ENCODE results near the gene KAZN. TPM values are rescaled to one million over a fixed set of nuclear protein-coding genes. Genes with fewer than 3 reads are reported as not detected.

KAZN gene
- polyA plus RNA-seq, 1 of the 3 experiments (the other 2 are of a cell fraction) = 6.8 TPM

DNA sequence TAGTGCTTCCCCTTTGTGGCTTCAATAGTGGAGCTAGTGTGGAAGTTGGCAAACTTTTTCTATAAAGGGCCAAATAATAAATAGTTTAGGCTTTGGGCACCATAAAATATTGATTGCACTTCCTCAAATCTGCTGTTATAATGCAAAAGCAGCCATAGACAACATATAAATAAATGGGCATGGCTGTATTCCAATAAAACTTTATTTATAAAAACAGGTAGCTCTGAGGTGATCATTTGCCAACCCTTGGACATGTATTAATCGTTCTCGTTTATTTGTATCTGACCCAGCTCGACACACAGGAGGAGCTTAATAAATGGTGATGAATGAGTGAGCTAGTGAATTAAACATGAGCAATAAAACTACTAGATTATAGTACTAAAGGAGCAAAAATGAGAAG lies 13.3 kb downstream of the KAZN start:
- Histone ChIP-seq H4K20me1 (ENCODE audit: insufficient read depth) (no peaks in the 10 kb centered on the region), H3K4me2 (no peak overlapping the region), H3F3A (replicated peaks; ENCODE audit: insufficient read depth) (no peaks in the 10 kb centered on the region), H3K79me2 (ENCODE audit: insufficient read depth) (no peaks in the 10 kb centered on the region), H3K9ac (no peak overlapping the region), H3K9me3 (no peaks in the 10 kb centered on the region), H3K27me3 (ENCODE audit: insufficient read depth) (no peaks in the 10 kb centered on the region), H3K27ac (ENCODE audit: low read depth in 2 of 2, low read length in 1 of 2) (no peak overlapping the region), H3K9me2 (no peaks in the 10 kb centered on the region), H3K36me3 (replicated peaks in 1 of 2; ENCODE audit: control insufficient read depth in 1 of 2, insufficient read depth in 2 of 2, low read length in 1 of 2) (no peaks in the 10 kb centered on the region), H3K4me3 (ENCODE audit: low read depth in 2 of 2, low read length in 1 of 2) (no peak overlapping the region), H3K4me1 (ENCODE audit: control insufficient read depth in 1 of 2, insufficient read depth in 2 of 2, low read depth in 1 of 2, low read length in 1 of 2) (peaks cover 0 to 21% of the 10 kb centered on the region in 2 experiments; a peak in 2 of 4 replicates), H2AFZ (ENCODE audit: low read depth) (no peak overlapping the region)
- TF ChIP-seq, protein P1, sequence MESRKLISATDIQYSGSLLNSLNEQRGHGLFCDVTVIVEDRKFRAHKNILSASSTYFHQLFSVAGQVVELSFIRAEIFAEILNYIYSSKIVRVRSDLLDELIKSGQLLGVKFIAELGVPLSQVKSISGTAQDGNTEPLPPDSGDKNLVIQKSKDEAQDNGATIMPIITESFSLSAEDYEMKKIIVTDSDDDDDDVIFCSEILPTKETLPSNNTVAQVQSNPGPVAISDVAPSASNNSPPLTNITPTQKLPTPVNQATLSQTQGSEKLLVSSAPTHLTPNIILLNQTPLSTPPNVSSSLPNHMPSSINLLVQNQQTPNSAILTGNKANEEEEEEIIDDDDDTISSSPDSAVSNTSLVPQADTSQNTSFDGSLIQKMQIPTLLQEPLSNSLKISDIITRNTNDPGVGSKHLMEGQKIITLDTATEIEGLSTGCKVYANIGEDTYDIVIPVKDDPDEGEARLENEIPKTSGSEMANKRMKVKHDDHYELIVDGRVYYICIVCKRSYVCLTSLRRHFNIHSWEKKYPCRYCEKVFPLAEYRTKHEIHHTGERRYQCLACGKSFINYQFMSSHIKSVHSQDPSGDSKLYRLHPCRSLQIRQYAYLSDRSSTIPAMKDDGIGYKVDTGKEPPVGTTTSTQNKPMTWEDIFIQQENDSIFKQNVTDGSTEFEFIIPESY (IDR thresholded peaks at IDR 0.05; ENCODE audit: borderline replicate concordance, low read depth) = no peak
- no peak for TF ChIP-seq NFIC (IDR thresholded peaks at IDR 0.05; ENCODE audit: borderline replicate concordance)
- TF ChIP-seq SIN3A (IDR thresholded peaks at IDR 0.05; ENCODE audit: borderline replicate concordance, low read depth, low read length) = no peak
- ChIA-PET POLR2A (interaction anchor here (0.5 kb wide), 1 partner anchor 166 kb away, joined by 5 read pairs; no protein-coding TSS in a partner anchor), CTCF (interaction anchor here (0.7 to 1.1 kb wide), 2 partner anchors 12 to 121 kb away, joined by 3 read pairs; no protein-coding TSS in a partner anchor)
- DNase-seq = no peak
- WGBS (ENCODE audit: low lambda C conversion rate) = 37% methylated on average over 3 of the region's 3 CpGs

GRCh38 chr1:14612256-14612655 lies 13.8 kb downstream of the KAZN start:
- TF ChIP-seq, protein P2, sequence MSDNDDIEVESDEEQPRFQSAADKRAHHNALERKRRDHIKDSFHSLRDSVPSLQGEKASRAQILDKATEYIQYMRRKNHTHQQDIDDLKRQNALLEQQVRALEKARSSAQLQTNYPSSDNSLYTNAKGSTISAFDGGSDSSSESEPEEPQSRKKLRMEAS (IDR thresholded peaks at IDR 0.05; ENCODE audit: low read depth) = no peak
- TF ChIP-seq, protein P3, sequence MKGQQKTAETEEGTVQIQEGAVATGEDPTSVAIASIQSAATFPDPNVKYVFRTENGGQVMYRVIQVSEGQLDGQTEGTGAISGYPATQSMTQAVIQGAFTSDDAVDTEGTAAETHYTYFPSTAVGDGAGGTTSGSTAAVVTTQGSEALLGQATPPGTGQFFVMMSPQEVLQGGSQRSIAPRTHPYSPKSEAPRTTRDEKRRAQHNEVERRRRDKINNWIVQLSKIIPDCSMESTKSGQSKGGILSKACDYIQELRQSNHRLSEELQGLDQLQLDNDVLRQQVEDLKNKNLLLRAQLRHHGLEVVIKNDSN (IDR thresholded peaks at IDR 0.05; ENCODE audit: borderline replicate concordance, low read depth) = no peak
- TF ChIP-seq RCOR1 (IDR thresholded peaks at IDR 0.05; ENCODE audit: low read length) = no peak
- no peak for TF ChIP-seq SIN3A (IDR thresholded peaks at IDR 0.05; ENCODE audit: borderline replicate concordance, low read depth, low read length)
- TF ChIP-seq, protein P4, sequence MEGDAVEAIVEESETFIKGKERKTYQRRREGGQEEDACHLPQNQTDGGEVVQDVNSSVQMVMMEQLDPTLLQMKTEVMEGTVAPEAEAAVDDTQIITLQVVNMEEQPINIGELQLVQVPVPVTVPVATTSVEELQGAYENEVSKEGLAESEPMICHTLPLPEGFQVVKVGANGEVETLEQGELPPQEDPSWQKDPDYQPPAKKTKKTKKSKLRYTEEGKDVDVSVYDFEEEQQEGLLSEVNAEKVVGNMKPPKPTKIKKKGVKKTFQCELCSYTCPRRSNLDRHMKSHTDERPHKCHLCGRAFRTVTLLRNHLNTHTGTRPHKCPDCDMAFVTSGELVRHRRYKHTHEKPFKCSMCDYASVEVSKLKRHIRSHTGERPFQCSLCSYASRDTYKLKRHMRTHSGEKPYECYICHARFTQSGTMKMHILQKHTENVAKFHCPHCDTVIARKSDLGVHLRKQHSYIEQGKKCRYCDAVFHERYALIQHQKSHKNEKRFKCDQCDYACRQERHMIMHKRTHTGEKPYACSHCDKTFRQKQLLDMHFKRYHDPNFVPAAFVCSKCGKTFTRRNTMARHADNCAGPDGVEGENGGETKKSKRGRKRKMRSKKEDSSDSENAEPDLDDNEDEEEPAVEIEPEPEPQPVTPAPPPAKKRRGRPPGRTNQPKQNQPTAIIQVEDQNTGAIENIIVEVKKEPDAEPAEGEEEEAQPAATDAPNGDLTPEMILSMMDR (IDR thresholded peaks at IDR 0.05) = no peak
- TF ChIP-seq RFX5 (IDR thresholded peaks at IDR 0.05; ENCODE audit: low read length) = no peak
- TF ChIP-seq TAF1 (IDR thresholded peaks at IDR 0.05; ENCODE audit: borderline replicate concordance, low read depth, low read length) = no peak
- Histone ChIP-seq H3K36me3 (replicated peaks in 1 of 2; ENCODE audit: control insufficient read depth in 1 of 2, insufficient read depth in 2 of 2, low read length in 1 of 2) (no peaks in the 10 kb centered on the region), H3K4me2 (no peak overlapping the region), H3K9me2 (no peaks in the 10 kb centered on the region), H3K4me1 (ENCODE audit: control insufficient read depth in 1 of 2, insufficient read depth in 2 of 2, low read depth in 1 of 2, low read length in 1 of 2) (peaks cover 0 to 21% of the 10 kb centered on the region in 2 experiments; a peak in 2 of 4 replicates), H3K27ac (ENCODE audit: low read depth in 2 of 2, low read length in 1 of 2) (no peak overlapping the region), H3K9me3 (no peaks in the 10 kb centered on the region), H2AFZ (ENCODE audit: low read depth) (no peak overlapping the region), H4K20me1 (ENCODE audit: insufficient read depth) (no peaks in the 10 kb centered on the region), H3K79me2 (ENCODE audit: insufficient read depth) (no peaks in the 10 kb centered on the region), H3K4me3 (ENCODE audit: low read depth in 2 of 2, low read length in 1 of 2) (no peak overlapping the region), H3K9ac (no peak overlapping the region), H3F3A (replicated peaks; ENCODE audit: insufficient read depth) (no peaks in the 10 kb centered on the region), H3K27me3 (ENCODE audit: insufficient read depth) (no peaks in the 10 kb centered on the region)
- ChIA-PET CTCF (interaction anchor here (1.1 kb wide), 1 partner anchor 120 kb away, joined by 3 read pairs; no protein-coding TSS in a partner anchor), POLR2A (no interaction called here)
- 29% methylated on average over 5 of the region's 5 CpGs for WGBS (ENCODE audit: low lambda C conversion rate)
- DNase-seq = no peak
